HG02981 (cell line): ENCODE data around the gene SEL1L3.

Experiments
- ATAC-seq: cut with Tn5 transposase; IDR thresholded peaks from one replicate; pipeline ENCODE4 v1.9.1; 2021; ENCODE audit warnings: mild to moderate bottlenecking, moderate library complexity; ENCODE audit not compliant: unreplicated experiment

The SEL1L3 gene

DNA sequence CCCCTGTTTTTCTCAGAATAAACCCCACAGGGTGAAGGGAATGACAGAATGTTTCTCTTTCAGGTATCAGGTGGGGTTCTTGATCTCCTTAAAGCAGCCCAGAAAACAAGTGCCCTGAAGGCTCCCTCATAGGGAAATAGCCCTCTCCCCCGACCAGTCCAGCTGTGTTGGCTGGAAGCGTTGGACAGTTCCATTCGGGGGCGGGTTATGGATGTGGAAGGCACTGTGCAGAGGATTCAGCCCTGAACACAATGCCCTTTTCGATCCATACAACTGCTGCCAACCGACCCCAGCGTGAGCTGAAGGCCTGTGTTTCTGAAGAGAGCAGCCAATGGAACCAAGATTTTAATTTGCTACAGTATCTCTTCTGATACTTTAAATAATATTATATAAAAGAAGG, 41.5 kb downstream of the SEL1L3 start:
- ATAC-seq: no peak

DNA sequence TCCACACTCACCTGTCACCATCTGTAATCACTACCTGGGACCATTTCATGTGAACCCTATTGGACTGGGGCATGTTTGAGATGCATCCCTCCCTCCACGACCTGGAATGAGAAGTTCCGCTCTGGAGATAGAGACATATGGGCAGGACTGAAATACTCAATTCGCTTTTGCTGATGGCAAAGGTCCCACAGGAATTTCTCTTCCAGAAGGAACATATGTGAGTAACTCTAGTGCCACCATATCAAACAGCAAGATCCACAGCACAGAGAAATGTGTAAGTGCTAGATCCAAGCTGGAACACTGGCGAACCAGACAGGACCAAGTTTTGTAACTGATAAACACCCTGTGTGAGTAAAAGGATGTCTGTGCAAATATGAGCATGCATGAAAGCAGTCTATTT, 43.9 kb downstream of the SEL1L3 start:
- no peak for ATAC-seq

DNA sequence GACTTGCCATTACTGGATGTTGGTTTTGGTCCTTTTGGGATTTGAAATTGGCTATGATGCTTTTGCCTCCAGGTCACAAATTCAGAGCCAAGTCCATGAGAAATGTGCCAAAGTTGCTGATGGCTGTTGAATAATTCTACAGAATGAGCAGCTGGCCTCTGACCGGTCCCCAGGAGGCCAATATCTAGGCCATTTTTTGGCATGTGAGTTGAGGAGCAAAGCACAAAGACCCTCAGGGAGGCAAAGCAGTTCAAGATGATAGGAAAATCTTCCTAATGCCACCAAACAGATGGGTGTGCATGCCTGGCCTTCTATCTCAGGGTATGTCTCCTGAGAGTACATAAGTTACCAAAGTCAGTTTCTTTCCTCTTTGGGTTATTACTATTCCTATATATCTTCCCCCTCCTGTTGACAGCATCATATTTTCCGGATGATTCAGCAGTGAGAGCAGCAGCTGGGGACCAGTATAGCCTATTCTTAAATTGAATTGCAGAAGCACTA, 44.4 kb downstream of the SEL1L3 start:
- no peak for ATAC-seq

DNA sequence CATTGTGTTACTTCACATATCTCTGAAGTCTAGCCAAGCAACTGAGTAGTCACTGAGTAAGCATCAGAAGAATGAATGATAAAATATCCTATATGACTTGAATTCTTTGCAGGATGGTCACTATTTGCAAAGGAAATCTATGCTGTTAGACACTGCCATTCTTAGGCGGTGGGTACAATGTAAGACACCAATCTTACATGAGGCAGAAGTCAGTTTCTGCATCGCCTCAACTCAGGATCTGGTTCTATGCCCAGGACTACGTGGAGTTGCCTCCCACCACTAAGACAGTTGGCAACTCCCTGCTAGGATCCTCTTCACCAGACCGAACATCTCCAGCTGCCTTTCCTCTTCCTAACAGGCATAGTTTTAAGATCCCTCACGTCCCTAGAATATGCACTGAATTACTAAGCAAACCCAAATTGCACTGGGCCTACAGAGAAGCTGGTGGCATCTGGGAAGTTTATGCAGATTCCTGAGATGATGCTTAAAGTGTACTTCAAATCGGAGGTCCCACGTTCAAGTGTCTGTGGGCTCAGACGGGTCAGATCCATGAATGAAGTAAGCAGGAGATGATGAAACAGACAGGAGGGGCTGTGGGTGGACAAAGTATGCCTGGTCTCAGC, 45.6 kb downstream of the SEL1L3 start:
- no peak for ATAC-seq

DNA sequence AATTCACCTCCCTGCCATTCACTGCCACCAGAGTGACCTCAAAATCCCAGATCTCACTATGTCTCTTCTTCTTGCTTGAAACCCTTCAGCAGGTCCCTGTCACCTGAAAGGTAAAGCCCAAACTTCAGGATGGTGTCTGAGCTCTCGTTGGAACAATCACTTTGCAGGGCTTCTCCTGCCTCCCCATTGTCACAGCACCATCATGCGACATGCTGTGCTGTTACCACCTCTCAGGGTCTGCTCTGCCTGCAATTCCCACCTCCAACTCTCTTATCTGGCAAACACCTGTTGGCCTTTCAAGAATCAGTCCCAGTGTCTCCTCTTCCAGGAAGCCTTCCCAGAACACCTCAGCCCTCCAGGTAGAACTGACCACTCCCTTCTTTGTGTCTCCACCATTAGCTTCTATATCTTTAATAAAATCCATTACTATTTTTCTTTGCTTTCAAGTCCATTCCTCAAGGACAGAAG, 46.2 kb downstream of the SEL1L3 start:
- no peak for ATAC-seq

DNA sequence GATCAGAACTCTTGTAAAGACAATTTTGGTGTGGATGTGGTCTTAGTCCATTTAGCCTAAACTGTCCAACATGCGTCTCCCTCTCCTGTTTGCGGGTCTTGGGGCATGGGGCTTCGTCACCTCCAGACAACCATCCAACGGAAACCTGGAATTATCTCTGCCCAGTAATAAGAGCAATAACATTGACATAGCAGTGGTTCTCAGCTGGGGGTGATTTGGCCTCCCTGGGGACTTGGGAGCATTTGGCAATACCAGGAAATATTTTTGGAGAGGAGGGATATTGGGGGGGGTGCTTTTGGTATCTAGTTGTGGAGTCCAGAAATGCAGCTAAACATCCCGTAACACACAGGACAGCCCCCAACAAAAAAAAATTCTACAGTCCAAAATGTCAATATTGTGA, 47.2 kb downstream of the SEL1L3 start:
- ATAC-seq: no peak

DNA sequence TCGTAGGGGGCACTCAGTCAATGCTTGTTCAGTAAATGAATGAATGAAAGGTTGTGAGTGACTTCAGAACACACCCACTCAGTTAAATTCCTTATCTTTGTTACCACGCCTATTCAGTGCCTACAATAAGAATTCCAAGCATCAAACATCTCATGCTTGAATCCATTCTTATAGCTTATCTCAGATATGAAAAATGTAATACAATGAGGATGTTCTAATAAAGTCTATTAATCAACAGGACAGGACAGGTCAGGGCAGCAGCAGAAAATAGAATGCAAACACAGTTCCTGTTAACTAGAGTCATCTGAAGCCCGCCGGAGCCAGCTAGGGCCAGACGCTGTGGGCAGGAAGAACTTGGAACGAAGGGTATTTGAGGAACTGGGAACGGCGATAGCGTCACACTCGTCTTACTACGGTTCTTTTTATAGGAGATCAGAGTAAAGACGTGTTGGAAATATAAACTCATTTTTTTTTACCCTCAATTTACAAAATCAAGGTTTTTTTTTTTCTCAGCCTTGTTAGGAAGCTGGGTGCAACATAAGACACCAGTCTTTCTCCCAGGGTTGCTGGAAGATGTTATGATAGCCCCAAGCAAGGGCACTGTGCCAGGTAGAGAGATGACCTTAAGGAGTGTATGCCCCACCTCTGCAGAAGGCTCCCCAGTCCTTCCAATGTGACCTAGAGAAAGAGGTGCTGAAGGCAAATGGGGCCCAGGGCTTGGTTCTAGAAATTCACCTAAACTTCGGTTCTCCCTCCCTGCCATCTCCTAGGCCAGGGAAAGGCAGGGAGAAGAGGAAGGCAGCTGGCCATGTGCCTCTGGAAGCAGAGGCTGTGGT, 48.3 kb downstream of the SEL1L3 start:
- no peak for ATAC-seq

DNA sequence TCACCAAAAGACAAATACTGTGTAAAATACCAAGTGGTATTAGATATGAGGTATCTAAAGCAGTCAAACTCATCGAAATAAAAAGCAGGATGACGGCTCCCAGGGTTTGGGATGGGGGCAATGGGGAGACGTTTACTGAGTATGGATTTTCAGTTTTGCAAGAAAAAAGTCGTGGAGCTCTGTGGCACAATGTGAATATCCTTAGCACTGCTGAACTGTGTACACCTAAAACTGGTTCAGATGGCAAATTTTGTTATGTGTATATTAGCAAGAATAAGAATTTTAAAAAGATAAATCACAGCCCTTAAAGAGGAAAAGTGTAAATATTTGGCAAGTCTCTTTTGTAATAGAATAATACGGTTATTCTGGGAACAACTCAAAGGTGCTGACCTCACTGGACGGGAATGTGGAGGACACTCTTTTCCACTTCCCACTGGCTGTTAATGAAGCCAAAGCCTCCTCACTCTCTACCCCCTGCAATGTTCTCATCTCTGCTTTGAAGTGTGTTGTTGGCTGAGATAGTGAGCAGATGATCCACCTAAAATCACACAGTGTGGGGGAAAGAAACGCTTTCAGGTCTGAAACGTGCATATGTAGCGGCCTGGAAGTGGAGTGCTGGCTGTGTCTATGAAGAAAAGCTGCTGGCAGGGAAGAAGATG, 49.2 kb downstream of the SEL1L3 start:
- ATAC-seq: no peak

DNA sequence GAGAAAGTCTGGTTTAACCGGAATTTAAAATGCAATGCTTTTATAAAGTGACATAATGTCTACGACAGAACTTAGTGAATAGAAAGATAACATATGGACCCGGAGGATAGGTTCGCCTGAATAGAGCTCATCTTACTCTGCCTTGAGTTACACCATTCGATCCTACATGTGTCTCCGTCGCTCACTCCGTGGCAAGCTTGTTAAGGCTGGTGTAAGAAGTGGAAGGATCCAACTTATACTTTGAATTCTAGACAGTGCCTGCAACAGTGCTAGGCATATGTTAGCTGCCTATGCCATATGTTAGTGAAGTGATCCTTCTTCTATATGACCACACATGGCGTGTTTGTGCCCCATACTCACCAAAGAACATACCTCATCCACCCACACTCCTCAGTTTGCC, 50.9 kb downstream of the SEL1L3 start:
- ATAC-seq: no peak

DNA sequence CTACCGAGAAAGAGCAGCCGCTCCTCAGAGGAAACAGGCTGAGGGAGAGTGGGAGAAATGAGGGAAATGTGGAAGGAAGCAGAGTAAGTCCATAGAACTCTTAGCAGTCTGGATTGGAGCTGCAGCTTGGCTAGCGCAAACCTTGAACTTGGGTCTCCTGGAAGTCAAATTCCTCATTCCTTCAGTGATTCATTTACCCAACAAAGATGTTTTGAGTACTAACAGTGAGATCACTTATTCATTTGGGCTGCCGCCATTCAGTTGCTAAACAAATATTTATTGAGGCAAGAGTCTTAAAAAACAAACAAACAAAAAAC, 51.5 kb downstream of the SEL1L3 start:
- ATAC-seq: no peak

DNA sequence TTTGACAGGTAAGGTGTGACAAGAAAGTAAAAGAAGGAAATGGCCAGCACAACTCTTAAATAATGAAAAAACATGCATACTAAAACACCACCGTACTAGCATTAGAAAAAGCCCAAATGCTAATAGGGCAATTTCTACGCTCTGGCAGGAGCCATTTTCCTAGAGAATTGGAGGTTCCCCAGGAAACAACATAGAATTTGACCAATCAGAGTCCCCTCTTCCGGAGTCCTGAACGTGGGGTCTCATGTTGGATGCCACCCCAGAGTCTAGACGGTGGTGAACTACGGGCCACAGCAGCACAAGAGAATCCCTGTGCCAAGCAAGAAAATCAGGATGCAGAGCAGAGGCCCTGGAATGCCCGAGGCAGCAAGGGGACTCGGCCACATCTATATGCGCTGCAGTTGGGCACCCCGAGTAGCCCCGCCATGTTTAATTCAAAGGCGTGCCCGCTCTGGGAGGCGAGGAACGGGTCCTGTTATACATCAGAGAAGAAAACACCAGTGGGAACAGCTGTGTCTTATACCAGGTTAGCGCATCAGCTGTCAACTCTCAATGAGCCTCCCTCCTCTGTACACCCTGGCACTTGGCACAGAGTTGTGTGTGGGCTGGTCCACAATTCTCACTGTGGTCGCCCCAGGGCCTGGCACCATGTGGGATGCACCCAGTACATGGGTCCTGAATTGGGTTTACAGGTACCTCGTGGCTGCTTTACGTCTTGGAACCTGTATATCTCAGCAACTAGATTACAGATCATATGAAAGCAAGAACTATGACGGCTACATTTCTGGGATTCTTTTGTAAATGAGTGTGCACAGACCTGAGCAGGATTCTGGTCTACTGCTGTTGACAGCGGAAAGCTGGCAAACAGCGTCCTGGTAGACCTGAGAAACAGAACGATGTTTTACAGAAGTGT, 52.1 kb downstream of the SEL1L3 start:
- ATAC-seq: no peak

DNA sequence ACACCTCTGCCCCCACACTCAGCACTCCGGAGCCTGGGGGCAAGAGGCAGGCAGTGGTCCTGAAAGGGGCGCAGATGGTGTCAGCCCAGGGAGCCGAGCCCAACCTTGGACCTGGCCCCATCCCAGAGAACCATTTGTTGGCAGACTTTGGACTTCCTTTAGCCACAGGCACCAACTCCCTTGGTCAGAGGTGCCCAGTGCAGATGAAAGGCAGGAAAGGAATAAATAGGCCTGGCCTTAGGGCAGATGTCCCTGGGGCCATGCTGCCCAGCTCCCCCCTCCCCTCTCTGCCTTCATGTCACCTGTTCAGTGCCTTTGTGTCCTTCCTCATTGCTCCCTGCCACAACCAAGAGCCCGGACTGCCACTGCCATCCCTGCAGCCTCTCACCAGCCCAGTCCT, 52.8 kb downstream of the SEL1L3 start:
- ATAC-seq: no peak

DNA sequence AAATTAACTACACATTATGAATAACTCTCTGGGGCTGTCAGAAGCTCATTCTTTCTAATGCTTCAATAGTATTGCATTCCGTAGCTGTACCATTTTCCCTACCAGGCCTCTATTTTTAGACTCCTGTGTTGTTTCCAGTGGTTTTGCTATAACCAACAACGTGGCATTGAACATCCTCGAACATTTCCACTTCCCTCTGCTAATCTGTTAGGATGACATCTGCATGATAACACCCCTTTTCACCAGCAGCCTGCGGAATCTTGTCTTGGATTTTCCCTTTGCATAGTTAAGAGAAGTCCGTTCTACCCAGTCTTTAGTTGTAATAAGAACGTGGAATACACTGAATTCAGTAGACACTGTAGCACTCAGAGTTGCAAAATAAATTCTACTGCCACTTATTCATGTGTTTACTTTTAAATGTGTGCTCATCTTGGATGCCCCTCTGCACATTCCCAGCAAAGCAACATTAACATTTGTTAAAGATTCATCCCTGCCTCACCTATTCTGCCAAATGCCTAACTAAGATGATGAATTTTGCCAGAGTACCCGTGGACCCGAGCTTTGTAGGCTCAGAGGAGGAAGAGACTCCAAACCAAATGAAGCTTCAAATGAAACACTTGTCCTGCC, 55.6 kb downstream of the SEL1L3 start:
- ATAC-seq: no peak

DNA sequence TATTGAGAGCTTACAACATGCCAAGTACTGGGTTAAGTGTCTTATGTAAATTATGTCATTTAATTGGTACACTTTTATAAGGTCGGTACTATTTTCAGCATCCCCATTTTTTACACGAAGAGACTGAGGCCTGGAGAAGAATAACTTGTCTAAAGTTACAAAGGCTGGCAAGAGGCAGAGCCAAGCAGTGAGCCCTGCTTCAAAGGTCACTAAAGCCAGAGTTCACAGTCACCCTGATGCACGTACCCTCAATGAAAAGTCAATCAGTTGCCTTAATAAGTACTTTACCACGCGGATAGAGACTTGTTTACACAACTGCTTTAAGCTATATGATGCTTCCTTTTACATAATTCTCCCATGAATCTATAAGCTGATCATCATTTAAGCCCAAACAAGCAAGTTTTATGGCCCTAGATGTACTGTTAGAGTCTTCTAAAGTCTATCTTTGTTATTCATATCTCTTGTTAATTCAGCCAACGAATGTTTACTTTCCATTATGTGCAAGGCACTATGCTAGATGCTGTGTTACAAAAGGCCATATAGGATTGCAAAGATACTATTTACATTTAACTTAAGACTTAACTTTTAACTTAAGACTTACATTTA, 57.4 kb downstream of the SEL1L3 start:
- ATAC-seq: no peak

DNA sequence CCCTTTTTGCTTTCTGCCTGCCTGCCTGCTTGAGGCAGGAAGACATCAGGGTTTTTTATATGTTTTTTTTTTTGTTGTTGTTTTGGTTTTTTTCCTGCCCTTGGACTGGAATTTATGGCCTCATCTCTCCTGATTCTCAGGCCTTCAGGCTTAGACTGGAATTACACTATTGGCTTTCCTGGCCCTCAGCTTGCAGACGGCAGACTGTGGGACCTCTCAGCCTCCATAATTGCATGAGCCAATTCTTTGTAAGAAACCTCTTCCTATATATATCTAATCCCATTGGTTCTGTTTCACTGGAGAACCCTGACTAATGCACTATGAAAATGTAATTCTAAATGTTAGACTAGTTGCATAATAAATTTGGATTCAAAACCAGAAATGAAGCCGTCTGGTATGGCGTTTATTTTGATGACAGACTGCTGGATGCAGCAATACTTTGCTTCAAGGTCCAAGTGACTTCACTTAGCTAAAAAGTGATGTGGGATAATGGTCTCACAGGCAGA, 59.0 kb downstream of the SEL1L3 start:
- ATAC-seq: no peak

DNA sequence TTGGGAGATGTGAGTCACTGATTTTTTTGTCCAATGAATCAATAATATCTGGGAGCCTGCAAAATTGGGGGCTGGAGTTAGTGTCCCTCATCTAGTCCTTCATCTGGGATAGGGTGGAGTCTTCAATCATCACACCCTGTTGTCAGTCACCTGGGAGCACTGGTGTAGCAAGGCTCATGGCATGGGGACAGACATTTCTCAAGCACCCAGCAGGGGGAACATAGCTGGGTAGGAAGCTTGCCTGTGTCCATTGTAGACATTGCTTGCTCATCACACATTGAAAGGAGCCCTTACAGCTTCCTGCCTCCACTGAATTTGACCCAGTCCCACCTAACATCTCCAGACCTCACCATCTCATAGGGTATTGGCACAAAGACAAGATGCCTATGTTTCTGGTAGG, 61.2 kb downstream of the SEL1L3 start:
- no peak for ATAC-seq

DNA sequence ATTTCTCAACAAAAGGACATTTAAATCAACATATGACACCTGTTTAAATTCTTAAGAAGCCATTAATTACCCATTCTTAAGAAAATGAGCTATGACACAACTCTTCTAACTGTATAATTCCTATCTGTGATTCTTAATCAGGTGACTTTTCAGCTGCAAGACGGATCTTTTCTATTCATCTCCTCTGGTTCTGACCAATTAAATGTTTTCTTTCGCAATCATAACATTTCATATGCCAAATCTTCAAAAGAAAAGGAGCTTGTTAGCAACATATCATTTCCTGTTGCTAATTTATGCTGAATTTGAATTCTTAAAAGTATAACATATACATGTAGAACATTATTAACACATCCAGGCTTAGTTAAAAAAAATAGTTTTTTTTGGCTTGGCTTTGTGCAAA, 62.5 kb downstream of the SEL1L3 start:
- no peak for ATAC-seq

DNA sequence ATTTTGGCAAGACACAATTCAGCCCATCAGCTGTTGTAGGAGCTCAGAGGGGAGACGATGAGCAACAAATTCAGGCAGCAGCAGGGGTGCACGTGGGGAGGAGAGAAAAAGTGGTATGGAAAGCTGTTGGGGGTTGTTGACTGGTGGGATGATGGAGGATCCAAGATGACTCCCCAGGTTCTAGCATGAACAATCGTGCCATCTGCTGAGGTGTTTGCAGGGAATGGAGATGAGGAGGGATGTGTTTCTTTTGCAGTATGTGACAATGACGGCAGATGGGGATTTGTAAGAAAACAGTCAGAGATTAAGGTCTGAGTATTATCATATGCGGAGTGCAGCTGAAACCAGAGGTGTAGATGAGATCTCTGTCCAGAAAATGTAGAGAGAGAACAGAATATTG, 63.3 kb downstream of the SEL1L3 start:
- ATAC-seq: no peak

DNA sequence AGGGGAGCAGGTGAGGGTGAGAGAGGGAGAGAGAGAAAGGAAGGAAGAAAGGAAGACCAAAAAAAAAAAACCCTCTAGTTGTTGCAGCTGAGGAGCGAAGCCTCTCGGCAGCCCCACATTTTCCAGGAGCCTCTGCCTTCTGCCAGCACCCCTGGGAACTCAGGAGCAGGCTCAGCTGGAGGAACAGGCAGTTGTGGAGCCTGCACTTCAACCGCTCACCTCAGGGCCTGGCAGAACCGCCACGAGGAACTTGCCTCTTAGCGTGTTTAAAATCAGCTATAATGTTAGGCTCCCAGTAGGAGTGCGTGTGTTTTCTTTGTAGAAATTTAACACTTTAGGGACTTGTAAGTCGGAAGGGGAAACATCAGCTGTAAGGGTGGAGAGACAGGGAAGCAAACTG, 65.7 kb downstream of the SEL1L3 start:
- no peak for ATAC-seq
